Activated CD8-positive, alpha-beta memory T cell treated with anti-CD3 and anti-CD28 coated beads for 1 hour (primary cell): ENCODE results near the gene NOTCH1.

ENCODE experiments used
- DNase-seq, 2 donors: peaks; one replicate each; pipeline ENCODE4 v3.0.0-alpha.2; 2020; ENCODE audit warnings: low read depth in 1 of 2; ENCODE audit errors: extremely low read depth in 1 of 2

NOTCH1 gene

DNA sequence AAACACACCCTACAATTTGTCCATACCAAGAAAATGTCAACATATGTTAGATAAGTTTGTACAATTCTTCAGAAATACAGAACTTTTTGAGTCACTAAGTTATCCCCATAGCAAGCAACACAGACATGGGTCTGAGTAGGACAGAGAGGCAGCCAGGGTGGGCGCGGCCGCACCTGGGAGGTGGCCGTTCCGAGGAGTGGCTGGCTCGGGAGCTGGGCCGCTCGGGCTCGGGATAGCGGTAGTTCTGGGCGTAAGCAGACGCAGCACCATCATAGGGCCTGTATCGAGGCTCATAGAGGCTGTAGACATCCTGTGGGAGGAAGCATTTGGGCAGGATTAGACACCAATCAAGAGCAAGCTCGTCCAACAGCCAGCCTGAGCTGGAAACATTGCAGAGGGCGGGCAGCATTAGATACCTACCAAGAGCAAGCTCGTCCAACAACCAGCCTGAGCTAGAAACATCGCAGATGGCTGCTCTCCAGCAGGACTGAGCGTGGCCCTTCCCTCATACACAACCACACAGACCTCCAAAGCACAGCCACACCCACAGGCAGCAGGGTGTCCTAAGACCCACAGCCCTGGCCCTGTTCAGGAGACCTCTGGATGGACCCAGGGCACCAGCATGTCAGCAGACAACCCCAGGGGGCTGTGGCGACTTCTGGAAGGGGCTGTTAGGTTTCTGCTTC lies 73.9 kb downstream of the NOTCH1 start:
- no peak for DNase-seq

DNA sequence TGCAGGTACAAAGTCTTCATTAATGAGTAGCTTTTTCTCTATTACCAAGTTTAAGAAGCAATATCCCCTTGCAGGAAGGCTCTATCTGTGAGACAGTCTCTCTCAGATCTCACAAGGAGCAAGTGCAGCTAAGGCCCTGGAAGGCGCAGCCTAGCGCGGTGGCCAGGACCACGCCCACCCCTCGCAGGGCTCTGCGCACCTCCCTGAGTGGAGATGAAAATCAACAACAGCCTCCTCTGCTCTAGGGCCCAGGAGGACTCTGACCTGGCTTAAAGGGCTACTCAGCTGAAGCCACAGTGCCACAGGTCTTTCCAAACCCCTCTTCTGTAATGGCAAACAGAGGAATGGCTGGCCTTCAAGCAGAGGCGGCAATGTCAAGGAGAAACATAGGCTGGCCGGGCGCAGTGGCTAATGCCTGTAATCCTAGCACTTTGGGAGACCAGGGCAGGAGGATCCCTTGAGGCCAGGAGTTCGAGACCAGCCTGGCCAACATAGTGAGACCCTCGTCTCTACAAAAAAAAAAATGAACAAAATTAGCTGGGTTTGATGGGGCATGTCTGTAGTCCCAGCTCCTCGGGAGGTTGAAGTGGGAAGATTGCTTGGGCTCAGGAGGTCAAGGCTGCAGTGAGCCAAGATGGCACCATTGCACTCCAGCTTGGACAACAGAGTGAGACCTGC lies 74.9 kb downstream of the NOTCH1 start:
- DNase-seq: no peak

DNA sequence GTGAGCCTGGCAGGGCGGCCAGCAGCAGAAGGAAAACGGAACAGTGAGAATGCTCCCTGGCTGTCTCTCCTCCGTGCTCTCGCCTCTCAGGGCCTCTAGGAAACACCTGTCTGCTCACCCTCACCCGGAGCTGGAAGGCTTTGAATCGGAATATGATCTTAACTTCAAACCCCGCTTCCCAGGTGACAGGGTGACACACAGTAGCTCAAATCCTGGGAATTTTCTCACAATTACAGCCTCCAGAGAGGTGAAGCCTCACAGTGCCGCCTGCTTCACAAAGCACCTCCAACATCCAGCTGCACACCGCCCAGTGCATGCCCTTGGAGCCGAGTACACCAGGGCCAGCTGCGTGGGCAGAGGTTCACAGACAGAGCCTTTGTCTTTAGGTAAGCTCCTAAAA lies 75.5 kb downstream of the NOTCH1 start:
- DNase-seq: no peak

DNA sequence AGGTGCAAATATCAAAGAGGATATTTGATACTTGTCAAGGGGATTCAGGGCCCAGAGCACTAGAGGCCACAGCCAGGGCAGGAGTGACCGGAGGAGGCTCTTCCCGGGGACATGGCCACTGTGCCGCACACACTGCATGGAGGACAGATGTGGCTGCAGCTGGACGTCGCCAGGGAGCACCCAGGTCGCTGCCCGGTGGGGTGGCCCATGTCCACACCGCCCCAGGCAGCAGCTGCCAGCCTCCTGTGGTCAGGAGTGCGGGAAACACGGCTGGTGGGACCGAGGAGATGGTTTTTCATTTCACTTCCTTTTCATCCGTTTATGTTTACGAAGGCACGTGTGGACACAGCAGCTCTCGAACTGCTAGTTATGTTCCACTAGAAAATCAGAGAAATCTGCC lies 78.1 kb downstream of the NOTCH1 start:
- no peak for DNase-seq

DNA sequence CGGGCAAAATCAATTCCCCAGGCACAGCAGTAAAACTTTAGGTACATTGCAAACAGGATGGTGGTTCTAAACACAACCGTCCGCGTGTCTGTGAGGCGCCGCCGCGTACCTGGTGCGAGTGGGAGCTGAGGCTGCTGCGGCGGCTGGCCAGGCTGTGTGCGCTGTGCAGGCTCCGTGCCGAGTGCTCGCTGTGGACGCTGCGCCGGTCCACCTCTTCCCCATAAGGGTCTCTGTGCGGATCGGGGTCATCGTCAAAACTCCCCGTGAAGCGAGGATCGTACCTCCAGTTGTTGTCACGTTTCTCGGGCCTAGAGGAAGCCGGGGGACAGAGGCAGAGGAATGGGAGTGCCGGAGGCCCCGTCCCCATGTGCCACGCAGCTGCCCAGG lies 79.7 kb downstream of the NOTCH1 start:
- DNase-seq: no peak

DNA sequence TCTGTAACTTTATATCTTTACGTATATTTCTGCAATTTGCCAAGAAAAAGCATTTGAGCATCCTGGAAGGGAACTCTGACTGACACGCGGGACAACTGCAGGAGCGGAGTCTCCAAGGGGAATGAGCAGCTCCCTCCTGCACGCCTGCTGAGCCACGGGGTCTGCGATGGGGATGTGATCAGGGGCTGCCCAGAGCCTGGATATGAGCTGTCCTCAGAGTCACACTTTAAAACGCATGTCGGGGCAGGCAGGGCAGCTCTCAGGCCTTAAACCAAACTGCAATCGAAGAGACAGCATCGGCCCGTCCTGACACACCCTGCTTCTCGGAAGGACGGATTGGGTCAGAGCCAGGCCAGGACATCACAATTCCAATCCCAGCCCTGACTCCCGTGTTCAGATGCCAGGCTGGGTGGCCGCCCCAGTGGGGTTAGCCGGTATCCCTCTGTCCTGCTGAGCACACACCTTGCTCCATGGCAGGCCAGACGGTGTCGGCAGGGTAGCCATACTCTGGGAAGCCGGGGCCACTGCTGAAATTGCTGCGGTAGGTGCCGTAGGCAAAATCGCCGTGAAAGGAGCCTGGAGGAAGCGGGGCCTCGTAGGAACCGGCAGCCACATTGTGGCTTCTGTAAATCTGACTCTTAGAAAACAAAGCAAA lies 80.2 kb downstream of the NOTCH1 start:
- no peak for DNase-seq

DNA sequence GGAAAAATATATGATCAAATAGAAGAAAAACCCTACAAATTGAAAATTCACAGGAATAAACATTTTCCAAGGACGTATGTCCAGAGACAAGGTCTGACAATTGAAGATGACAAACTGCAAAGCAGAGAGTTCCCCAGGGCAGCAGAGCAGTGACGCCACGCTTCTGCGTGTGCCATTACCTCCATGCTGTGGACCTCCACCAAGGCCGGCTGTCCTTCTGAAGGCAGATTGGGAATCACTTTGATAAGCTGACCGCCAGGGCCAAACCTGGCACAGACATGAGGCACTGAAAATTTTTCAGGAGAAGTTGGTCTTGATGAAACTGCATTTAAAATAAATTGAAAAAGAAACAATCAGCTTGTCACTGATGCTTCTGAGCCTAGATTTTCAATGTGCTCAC lies 81.6 kb downstream of the NOTCH1 start:
- no peak for DNase-seq

DNA sequence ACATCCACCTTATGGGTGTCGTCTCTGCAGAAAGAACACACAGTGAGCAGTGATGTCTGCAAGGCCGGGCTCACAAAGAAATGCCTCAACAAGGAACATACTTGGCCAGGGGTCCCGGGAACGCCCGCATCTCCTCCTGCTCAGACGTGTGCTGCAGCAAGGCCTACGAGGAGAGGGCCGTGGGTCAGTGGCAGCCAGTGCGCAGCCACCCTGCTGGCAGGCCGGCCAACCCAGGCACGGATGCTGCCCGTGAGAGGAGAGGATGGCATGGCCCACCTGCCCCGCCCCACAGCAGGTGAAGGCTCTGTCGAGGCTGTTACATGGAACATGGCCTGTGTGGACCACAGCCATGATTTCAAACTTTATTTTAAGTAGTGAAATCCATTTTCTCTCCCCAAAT lies 82.3 kb downstream of the NOTCH1 start:
- no peak for DNase-seq

DNA sequence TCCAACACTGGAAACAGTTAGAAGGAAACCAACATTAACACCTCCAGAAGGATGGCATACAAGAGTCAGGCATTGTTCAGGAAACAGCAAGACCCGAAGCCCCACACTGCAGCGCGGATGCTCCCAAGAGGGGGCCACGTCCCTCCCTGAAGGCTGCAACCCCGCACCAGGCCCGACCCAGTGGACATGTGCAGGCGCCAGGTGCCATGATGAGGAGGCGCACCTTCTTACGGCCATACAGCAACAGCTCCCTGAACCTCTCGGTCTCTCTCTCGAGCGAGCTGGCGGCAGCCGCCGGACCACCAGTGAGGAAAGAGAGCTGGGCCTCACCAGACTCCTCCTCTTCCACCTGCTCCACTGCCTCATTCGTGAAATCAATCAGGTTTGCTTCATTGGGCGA lies 83.2 kb downstream of the NOTCH1 start:
- no peak for DNase-seq

DNA sequence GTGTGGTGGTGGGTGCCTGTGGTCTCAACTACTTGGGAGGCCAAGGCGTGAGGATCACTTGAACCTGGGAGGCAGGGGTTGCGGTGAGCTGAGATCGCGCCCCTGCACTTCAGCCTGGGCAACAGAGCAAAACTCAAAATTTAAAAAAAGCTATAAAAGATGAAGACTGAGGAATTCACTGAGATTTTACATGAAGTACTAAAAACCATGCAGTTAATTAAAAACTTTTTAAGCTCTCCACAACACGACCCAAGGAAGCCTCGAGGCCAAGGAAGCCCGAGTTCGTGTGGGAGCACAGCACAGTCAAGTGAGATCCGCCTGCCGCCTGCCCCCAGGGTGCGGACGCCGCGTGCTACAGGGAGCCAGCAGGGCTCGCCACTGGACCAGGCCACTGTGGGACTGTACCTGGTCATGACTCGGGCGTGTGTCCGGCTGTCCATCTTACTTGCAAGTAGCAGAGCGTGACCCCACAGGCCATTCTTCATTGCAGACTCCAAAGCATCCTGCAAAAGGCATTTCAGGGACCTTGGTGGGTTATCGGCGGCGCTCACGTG lies 85.0 kb downstream of the NOTCH1 start:
- DNase-seq: no peak

DNA sequence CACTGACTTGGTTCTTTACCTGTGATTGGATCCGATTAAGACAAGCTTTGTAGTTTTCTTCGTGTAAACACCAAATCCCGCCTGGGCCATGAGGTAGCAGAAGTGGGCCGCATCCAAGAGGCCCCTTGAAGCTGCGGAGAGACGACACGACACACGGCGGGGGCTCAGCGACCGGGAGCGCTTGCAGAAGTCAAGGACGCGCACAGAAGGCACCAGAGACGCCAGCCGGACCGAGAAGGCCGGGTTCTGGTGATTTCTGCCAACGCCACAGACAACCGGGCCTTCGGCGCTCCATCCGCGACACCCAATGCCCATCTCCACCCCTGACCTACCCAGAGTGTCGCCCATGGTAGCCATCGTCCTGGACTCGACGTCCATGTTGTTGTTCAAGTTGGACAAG lies 86.4 kb downstream of the NOTCH1 start:
- no peak for DNase-seq

DNA sequence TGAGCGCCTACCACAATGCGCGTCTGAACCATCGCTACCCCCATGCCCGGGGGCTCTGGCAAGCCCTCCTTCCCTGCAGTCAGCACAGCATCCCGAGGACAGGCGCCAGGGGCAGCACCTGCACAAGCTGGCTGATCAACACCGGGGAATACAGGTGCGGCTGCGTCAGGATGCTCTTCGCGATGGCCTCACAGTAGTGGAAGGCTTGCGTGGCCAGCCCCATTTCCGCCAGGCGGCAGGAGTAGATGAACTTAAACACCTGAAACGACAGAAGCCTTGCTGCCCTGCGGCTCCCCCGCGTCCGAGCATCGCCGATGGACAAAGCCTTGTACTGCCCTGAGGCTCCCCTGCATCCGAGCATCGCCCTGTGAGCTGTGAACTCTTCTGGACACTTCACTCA lies 88.5 kb downstream of the NOTCH1 start:
- DNase-seq: no peak

DNA sequence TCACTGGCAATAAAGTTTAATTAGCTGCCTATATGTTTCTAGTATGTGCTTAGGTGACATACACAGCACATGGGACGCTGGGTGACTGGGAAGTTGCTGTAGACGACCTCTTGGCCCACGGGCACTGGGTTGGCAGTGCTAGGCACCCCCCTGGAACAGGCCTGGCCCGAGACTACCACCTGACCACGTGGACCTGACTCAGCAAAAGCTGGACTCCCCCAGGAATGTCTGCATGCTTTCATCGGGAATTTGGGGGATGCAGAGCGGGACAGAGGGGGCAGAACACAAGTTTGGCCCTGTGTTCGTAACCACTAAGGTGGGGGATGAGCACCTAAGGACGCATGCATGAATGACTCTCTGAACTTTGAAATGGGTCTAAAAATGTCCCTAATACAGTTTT lies 89.6 kb downstream of the NOTCH1 start:
- DNase-seq: no peak

DNA sequence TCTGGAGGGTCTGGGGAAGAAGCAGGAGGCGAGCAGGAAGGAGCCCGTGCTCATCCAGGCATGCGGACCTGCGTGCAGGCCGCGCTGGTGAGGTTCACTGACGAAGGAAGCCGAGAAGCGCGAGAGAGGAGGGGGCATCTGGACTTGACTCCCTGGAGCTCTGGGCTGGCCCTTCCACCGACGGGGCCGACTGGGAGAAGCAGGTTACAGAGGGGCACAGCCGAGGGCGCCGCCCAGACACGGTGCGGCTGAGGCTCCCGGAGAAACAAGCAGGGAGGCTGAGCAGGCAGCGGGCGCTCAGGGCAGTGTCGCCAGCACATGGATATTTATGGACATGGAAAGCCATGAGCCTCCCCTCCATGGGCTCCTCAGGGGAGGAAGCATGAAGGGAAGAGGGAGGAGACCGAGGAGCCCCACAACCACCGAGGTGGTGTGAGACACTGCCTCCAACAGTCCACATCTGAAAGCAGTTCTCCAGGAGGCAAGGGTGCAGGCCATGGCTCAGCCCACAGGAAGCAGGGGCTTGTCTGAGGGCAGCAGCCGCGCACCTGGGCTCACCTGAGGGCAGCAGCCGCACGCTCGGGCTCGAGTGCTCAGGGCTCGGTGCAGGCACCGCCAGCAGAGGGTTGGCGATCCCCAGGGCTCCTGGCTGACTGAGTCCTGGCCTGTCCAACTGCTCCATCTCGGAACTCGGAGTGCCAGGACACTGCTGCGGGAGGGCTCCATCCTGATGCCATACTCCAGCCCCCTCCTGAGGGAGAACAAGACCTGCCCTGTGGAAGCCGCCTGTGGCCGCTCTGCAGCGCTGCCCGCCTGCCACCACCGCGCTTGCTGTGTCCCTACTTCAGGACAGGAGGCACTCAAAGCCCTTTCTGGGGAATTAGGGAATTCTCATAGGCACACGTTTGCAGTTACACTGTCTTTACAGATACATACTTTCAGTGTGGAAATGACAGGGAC lies 90.5 kb downstream of the NOTCH1 start:
- DNase-seq: no peak

DNA sequence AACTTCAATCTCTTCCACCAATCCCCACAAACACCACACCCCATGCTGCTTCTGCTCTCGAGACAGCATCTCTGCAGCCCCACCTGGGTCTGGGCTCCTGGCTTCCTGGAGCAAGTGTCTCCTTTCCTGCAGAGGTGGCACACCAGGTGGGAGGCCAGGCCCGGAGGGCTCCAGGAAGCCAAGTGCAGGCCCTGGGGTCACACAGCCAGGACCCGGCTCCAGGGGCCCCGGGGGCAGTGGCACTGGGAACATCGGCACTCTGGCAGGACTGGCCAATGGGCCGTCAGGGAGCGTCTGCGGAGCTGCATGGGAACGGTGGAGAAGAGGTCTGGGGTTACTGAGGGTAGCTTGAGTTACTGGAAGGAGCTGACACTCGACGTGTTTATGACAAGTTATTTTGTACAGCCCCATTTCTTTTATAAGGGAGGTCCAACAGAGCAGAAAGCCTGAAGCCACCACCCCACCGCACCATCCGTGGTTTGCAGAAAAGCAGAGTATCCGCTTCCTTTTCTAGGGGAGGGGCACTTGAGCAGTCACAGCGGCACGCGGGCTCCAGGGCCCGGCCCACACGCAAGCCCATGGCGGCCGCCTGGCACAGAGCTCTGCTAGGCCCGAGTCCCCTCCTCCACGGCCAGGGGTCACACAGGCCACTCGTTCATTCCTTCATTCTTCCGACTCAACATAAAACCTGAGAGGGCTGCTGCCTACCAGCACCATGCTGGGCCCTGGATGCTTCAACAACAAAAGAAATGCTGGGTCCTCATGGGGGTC lies 91.6 kb downstream of the NOTCH1 start:
- DNase-seq: no peak

DNA sequence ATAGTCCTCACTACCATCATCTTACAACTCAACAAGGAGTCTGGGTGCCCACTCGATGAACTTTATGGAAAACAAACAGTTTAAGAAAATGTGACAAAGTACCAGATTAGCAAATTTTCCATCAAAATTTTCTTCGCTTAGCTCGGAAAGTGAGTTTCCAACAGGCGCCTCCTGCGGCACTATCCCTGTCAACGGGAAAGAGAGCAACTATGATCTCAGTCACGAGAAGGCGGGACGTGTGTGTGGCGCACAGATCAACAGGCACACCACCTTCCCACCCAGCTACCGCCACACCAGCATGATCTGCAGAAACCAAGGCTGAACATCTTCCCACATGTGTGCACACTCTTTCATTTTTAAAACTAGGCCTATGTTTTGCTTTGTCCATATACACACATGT lies 92.5 kb downstream of the NOTCH1 start:
- no peak for DNase-seq

DNA sequence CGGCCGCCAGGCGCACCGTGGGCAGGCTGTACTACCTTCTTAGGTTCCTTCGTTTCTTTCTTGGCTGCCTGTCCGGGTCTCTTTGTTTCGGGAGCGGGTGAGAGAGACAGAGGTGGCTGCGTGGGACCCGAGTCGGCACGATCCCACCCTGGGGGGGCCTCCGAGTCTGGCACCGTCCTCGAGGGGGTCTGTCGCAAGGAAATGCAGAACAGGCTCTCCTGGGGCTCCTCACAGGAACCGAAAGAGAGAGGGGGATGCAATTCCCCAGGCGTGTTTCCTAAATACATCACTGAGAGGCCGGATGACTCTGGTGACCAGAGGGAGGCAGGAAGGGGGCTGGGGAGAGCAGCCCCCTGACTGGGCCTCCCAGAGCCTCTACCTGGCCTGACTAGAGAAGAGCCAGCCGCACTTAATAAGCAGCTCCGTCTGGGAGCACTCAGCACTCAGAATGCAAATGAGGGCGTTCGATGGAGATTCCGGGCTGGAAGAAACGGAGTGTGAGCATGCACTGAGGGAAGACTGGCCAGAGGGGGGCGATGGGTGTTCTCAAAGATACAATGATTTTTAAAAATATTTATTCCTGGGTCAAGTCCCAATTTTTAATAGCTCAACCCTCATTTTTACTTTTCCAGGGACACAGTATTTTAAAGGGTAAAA lies 94.5 kb downstream of the NOTCH1 start:
- DNase-seq: no peak

DNA sequence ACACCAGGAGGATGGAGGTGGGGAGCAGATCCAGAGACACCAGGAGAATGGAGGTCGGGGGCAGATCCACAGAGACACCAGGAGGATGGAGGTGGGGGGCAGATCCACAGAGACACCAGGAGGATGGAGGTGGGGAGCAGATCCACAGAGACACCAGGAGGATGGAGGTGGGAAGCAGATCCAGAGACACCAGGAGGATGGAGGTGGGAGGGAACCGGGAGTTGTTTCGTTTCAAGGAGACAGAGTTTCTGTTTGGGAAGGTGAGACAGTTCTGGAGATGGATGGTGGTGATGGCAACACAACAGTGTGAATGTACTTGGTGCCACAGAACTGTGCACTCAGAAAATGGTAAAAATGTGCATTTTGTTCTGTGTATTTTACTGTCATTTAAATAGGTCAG lies 97.2 kb downstream of the NOTCH1 start:
- no peak for DNase-seq

DNA sequence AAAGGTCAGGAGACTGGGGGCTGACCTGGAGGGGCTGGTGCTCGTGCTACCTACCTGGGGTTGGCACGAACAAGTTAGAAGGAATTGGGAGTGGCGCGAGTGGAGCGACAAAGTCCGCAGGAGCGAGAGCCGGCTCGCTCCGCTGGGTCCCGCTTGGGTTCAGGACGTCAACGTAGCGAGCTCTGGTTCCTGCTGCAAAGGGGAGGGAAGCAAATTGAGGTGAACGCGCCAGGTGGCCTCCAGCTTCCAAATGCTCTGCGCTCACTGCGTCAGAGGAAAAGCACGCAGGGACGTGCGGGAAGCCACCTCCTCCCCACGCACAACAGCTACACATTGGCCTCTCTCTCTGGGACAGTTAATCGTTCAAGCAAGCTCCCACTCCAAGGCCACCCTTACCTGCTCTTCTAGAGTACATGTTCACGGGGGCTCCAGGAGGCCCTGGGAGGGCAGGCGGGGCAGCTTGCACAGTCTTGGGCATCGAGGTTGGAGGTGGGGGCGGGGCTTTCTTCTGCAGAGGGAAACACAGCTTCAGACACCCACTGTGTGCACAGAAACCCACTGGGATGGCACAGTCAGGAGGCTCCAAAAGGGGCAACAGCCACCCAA lies 98.6 kb downstream of the NOTCH1 start:
- DNase-seq: no peak
